Left lung (tissue), 10 donors: ENCODE measurements around the gene PLXDC1. TPM values are rescaled to one million over a fixed set of nuclear protein-coding genes. Genes with fewer than 3 reads are reported as not detected.
A peak's percentile ranks its signal among the peaks of the same experiment; 100 is the strongest.

ENCODE experiments used
- ATAC-seq: fragments of 200-7000 bp; cut with Tn5 transposase; one replicate; pipeline ENCODE4 v1.9.1; 2020; ENCODE audit warnings: moderate library complexity
- DNase-seq, 4 donors: peaks; one replicate each; pipeline ENCODE4 v3.0.0-alpha.2; 2013 to 2020
- H3K27ac ChIP-seq, 2 donors: fragments of 200-600 bp; sonication (generic) in 1 of 2; one replicate each; pipeline versions ENCODE4 v1.5.0 to v1.8.0; 2020 to 2021
- H3K27me3 ChIP-seq, 2 donors: fragments of 200-600 bp; sonication (generic) in 1 of 2; one replicate each; pipeline versions ENCODE4 v1.5.0 to v1.8.0; 2020 to 2021
- H3K36me3 ChIP-seq, 2 donors: fragments of 200-600 bp; sonication (generic) in 1 of 2; one replicate each; pipeline versions ENCODE4 v1.5.0 to v1.8.0; 2020 to 2021
- H3K4me1 ChIP-seq, 2 donors: fragments of 200-600 bp; one replicate each; pipeline ENCODE4 v1.8.0; 2021
- H3K4me3 ChIP-seq, 2 donors: fragments of 200-600 bp; sonication (generic) in 1 of 2; one replicate each; pipeline versions ENCODE4 v1.5.0 to v1.8.0; 2020 to 2021; ENCODE audit warnings: mild to moderate bottlenecking in 1 of 2
- H3K9me3 ChIP-seq, 2 donors: fragments of 200-600 bp; sonication (generic) in 1 of 2; one replicate each; pipeline versions ENCODE4 v1.5.0 to v1.8.0; 2020 to 2021
- CTCF ChIP-seq, 2 donors: fragments of 200-600 bp; sonication (generic) in 1 of 2; IDR thresholded peaks; one replicate each; pipeline versions ENCODE4 v1.5.0 to v1.8.0; 2021; ENCODE audit warnings: antibody characterized with exemption in 2 of 2
- intact Hi-C, 2 donors: fragments of 100-400 bp; cut with DNase I; formaldehyde crosslinking; loops; one replicate each; pipeline versions ENCODE4 v1.11.2 to v1.14.2; 2022
- polyA plus RNA-seq, 6 donors: library from polyadenylated mRNA; unstranded; fragments of 120-200 nt; gene quantifications; one replicate each; pipeline ENCODE4 v1.2.1, GENCODE V29; 2013; ENCODE audit not compliant: insufficient read length in 6 of 6
- total RNA-seq, 2 donors: library from RNA; stranded (reverse); fragmentation: NEBNext Ultra II Directional; extraction: Animal tissue kit (Norgen Biotek cat#: 25700); gene quantifications; one replicate each; pipeline ENCODE4 v1.2.1, GENCODE V29; 2021
- donor health status: DM: no; HTN: yes; CAD: no.
- donor health status: DM: no; HTN: no; CAD: no.

Gene PLXDC1
- total and polyA plus RNA-seq, 8 donors, result 4.1 to 11.9 (median 6.9) TPM

- no peak for TF ChIP-seq CTCF (IDR thresholded peaks at IDR 0.05)
- H3K36me3 ChIP-seq, result no peaks in the 10 kb centered on the region
- H3K27me3 ChIP-seq, result no peaks in the 10 kb centered on the region
- H3K4me3 ChIP-seq, result no peak overlapping the region
- ATAC-seq, result no peak
- DNase-seq, result no peak
- no peaks in the 10 kb centered on the region for H3K4me1 ChIP-seq
- H3K9me3 ChIP-seq, result peaks cover 0 to 4% of the 10 kb centered on the region in 2 donors
- intact Hi-C loops, result loop anchor here in 1 of 2 donors (10.0 kb wide), 1 partner anchor 66 kb away; no protein-coding TSS in a partner anchor
- no peak overlapping the region for H3K27ac ChIP-seq
Measured at GRCh38 chr17:39141294-39141693, 10.1 kb downstream of the PLXDC1 start.

GRCh38 chr17:39139561-39139960 is 11.9 kb downstream of the PLXDC1 start:
- intact Hi-C loops, result no loop called here
- Histone ChIP-seq H3K4me3 (no peak overlapping the region), H3K27me3 (no peaks in the 10 kb centered on the region), H3K36me3 (no peaks in the 10 kb centered on the region), H3K4me1 (no peaks in the 10 kb centered on the region), H3K27ac (no peak overlapping the region), H3K9me3 (peaks cover 0 to 4% of the 10 kb centered on the region in 2 donors)
- TF ChIP-seq CTCF (IDR thresholded peaks at IDR 0.05), result no peak
- ATAC-seq, result no peak
- no peak for DNase-seq

- DNase-seq (no peak), ATAC-seq (peak; percentile 30)
- Histone ChIP-seq H3K27me3 (no peaks in the 10 kb centered on the region), H3K4me1 (no peaks in the 10 kb centered on the region), H3K9me3 (peaks cover 0 to 4% of the 10 kb centered on the region in 2 donors), H3K36me3 (no peaks in the 10 kb centered on the region), H3K4me3 (no peak overlapping the region), H3K27ac (no peak overlapping the region)
- no peak for TF ChIP-seq CTCF (IDR thresholded peaks at IDR 0.05)
- intact Hi-C loops, result no loop called here
Measured at GRCh38 chr17:39139161-39139511, 12.3 kb downstream of the PLXDC1 start.

GRCh38 chr17:39138431-39139160 is 12.8 kb downstream of the PLXDC1 start:
- no peak for TF ChIP-seq CTCF (IDR thresholded peaks at IDR 0.05)
- Histone ChIP-seq H3K27me3 (no peaks in the 10 kb centered on the region), H3K9me3 (peaks cover 0 to 4% of the 10 kb centered on the region in 2 donors), H3K4me1 (no peaks in the 10 kb centered on the region), H3K4me3 (no peak overlapping the region), H3K27ac (no peak overlapping the region), H3K36me3 (no peaks in the 10 kb centered on the region)
- intact Hi-C loops, result no loop called here
- DNase-seq (no peak), ATAC-seq (no peak)

- no peak overlapping the region for H3K27ac ChIP-seq
- intact Hi-C loops, result no loop called here
- no peak for ATAC-seq
- H3K36me3 ChIP-seq, result no peaks in the 10 kb centered on the region
- no peaks in the 10 kb centered on the region for H3K27me3 ChIP-seq
- DNase-seq, result no peak
- H3K4me1 ChIP-seq, result no peaks in the 10 kb centered on the region
- no peak for TF ChIP-seq CTCF (IDR thresholded peaks at IDR 0.05)
- H3K4me3 ChIP-seq, result no peak overlapping the region
- no peaks in the 10 kb centered on the region for H3K9me3 ChIP-seq
Measured at GRCh38 chr17:39134878-39135277, 16.6 kb downstream of the PLXDC1 start.
